Stimulated activated CD8-positive, alpha-beta memory T cell treated with anti-CD3 and anti-CD28 coated beads, Interleukin-12 subunit alpha, Interleukin-12 subunit beta, amount 100 ng/mL, for 1 hour (primary cell): ENCODE data around the gene NMD3.
"Not testable (repeated sequence)": the region's sequence is repeated elsewhere in the genome, so short reads cannot be mapped to it uniquely, and the experiment has no call there.

Source experiments
- DNase-seq: peaks from one replicate; pipeline ENCODE4 v3.0.0-alpha.2; 2020; ENCODE audit warnings: low read depth

NMD3 gene

GRCh38 chr3:161220850-161221753 is at the start of gene NMD3:
Gene NMD3, plus strand, starts transcription at chr3:161221311. Its CDS starts 703 bp downstream, at chr3:161222014.
- DNase-seq: peak; percentile 87

GRCh38 chr3:161171639-161172552 is 49.2 kb upstream of the NMD3 start:
- no peak for DNase-seq

GRCh38 chr3:161175506-161175905 is 45.6 kb upstream of the NMD3 start:
- no peak for DNase-seq

- DNase-seq: no peak
Measured at GRCh38 chr3:161177991-161178390, 43.1 kb upstream of the NMD3 start.

- DNase-seq: not testable (repeated sequence)
Measured at GRCh38 chr3:161181371-161181770, 39.7 kb upstream of the NMD3 start.

GRCh38 chr3:161187046-161187445 is 34.1 kb upstream of the NMD3 start:
- DNase-seq: no peak

GRCh38 chr3:161197855-161198850 is 23.0 kb upstream of the NMD3 start:
- no peak for DNase-seq

GRCh38 chr3:161199926-161200325 is 21.2 kb upstream of the NMD3 start:
- DNase-seq: no peak

- DNase-seq: no peak
Measured at GRCh38 chr3:161203485-161204098, 17.5 kb upstream of the NMD3 start.

- no peak for DNase-seq
Measured at GRCh38 chr3:161208931-161209330, 12.2 kb upstream of the NMD3 start.

GRCh38 chr3:161212171-161212771 is 8.8 kb upstream of the NMD3 start:
- no peak for DNase-seq

- DNase-seq: no peak
Measured at GRCh38 chr3:161212906-161213305, 8.2 kb upstream of the NMD3 start.

- DNase-seq: no peak
Measured at GRCh38 chr3:161213644-161214043, 7.5 kb upstream of the NMD3 start.

GRCh38 chr3:161215185-161215584 is 5.9 kb upstream of the NMD3 start:
- no peak for DNase-seq

- DNase-seq: no peak
Measured at GRCh38 chr3:161217496-161217895, 3.6 kb upstream of the NMD3 start.

- DNase-seq: no peak
Measured at GRCh38 chr3:161219495-161219894, 1.6 kb upstream of the NMD3 start.

- no peak for DNase-seq
Measured at GRCh38 chr3:161221806-161222600, 892 bp downstream of the NMD3 start.

- DNase-seq: no peak
Measured at GRCh38 chr3:161222662-161223061, 1.6 kb downstream of the NMD3 start.

GRCh38 chr3:161224786-161225185 is 3.7 kb downstream of the NMD3 start:
- no peak for DNase-seq
